Body of pancreas (tissue), 4 donors: Measurements from ENCODE around the gene NUDT14.

Experiments
- CTCF ChIP-seq, 7 experiments: fragments of 450-650 bp in 4 of 7; fragments of 200-600 bp in 3 of 7; sonication (generic) in 3 of 7; IDR thresholded peaks; one replicate each; pipeline ENCODE4 v1.5.1; 2016 to 2019; ENCODE audit warnings: antibody characterized with exemption in 7 of 7
- POLR2A ChIP-seq, 3 donors: fragments of 450-650 bp; IDR thresholded peaks; one replicate each; pipeline ENCODE4 v1.6.1; 2016; ENCODE audit warnings: antibody characterized with exemption in 3 of 3, mild to moderate bottlenecking in 2 of 3

DNA sequence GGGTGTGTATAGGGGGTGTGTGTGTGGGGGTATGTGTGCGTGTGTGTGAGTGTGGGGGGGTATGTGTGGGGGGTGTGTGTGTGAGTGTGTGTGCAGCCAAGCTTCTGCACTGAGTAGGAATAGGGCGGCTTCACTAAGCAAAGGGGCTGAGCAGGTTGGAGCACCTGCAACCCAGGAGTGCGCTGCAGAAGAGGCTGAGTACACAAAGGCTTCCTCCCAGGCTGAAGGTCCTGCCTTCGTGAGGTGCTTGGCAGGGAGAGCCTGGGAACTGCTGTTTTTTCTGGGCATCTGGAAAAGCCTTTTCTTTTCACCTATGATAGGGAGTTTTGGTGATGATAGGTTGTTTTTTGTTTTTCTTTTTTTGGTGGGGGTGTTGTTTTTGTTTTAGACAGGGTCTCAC, 6.0 kb upstream of the NUDT14 start:
- TF ChIP-seq POLR2A (IDR thresholded peaks at IDR 0.05): no peak
- no peak for TF ChIP-seq CTCF (IDR thresholded peaks at IDR 0.05)
